ENCODE data around the gene MPRIP. TPM values are rescaled to one million over a fixed set of nuclear protein-coding genes. Genes with fewer than 3 reads are reported as not detected.
A peak's percentile ranks its signal among the peaks of the same experiment; 100 is the strongest.

MPRIP gene
- total and polyA plus RNA-seq, 12 donors: 88.5 to 234 (median 175) TPM

DNA sequence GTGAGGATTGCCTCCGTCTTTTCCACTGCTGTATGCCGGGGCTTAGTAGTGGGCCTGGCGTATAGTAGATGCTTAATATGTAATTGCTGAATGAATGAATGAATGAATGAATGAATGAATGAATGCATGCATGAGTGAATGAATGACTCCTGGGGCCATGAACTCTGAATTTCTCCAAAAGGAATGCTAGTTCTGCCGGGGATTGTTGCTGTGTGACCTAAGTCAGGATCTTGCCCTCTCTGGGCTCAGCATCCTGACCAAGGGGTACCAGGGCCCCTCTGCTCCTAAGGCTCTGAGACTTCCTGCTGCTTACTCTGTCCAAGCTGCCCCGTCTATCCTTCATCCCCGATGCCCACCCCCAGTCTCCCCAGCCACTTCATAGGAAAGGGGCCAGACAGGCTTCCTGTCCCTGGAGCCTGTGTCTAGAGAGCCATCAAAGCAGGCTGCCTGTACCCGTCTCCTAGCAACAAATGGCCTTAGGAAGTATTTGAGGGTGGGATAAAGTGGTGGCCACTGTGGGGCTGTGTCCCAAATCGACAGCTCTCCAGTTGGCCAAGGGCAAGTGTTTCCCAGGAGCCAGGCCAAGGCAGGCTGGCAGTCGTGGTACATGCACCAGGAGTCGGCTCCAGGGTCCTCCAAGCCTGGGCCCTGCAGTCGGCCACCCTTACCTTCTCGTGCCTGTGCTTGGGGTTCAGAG, 11.6 kb upstream of the MPRIP start:
- Histone ChIP-seq H3K4me3 (no peak overlapping the region), H3K27ac (no peak overlapping the region), H3K36me3 (replicated peaks in 1 of 2) (no peaks in the 10 kb centered on the region), H3K9me3 (replicated peaks in 1 of 3) (no peaks in the 10 kb centered on the region), H3K27me3 (no peaks in the 10 kb centered on the region), H3K4me1 (replicated peaks in 1 of 2) (peaks cover 0 to 3% of the 10 kb centered on the region in 2 donors)
- no peak for DNase-seq
- WGBS, 4 donors: 66 to 78% (median 73%) methylated on average over 7 to 12 of the region's 12 CpGs
- intact Hi-C loops (cut with DNase I): no loop called here
- TF ChIP-seq, protein P1, sequence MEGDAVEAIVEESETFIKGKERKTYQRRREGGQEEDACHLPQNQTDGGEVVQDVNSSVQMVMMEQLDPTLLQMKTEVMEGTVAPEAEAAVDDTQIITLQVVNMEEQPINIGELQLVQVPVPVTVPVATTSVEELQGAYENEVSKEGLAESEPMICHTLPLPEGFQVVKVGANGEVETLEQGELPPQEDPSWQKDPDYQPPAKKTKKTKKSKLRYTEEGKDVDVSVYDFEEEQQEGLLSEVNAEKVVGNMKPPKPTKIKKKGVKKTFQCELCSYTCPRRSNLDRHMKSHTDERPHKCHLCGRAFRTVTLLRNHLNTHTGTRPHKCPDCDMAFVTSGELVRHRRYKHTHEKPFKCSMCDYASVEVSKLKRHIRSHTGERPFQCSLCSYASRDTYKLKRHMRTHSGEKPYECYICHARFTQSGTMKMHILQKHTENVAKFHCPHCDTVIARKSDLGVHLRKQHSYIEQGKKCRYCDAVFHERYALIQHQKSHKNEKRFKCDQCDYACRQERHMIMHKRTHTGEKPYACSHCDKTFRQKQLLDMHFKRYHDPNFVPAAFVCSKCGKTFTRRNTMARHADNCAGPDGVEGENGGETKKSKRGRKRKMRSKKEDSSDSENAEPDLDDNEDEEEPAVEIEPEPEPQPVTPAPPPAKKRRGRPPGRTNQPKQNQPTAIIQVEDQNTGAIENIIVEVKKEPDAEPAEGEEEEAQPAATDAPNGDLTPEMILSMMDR (IDR thresholded peaks at IDR 0.05): no peak
- TF ChIP-seq POLR2A (IDR thresholded peaks at IDR 0.05): no peak

DNA sequence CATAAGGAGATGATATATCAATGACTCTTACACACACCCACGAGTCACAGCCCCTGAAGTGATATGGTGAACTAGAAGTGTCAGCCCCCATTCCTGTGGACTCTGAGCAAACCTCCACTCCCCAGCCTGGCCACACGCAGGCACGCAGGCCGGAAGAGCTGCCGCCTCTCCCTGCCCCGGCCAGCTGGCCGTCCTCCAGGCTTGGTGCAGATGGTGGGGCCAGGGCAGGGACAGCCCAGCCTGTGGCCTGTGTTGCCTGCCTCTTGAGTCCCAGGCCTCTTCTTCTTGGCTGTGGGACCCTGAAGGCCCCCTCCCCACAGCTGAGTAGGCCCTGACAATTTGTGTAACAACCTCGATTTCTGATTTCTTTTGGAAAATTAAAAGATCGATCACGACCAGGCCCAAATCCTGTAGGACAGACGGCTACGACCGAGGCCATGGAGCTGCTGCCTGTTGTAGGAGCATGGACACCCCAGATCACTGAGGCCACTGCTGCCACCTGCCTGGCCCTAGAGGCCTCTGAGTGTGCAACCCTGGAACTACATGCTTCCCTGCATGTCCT, 10.0 kb upstream of the MPRIP start:
- peak overlapping the region in 2 of 5 donors; percentile 4 to 36 for H3K27ac ChIP-seq
- intact Hi-C loops (cut with DNase I): no loop called here
- DNase-seq: peak in 5 of 7 donors; percentile 33 to 62 (median 38)
- 56 to 78% (median 71%) methylated on average over 6 to 13 of the region's 13 CpGs for WGBS, 4 donors
- no peaks in the 10 kb centered on the region for H3K9me3 ChIP-seq (replicated peaks in 1 of 3)
- no peaks in the 10 kb centered on the region for H3K36me3 ChIP-seq (replicated peaks in 1 of 2)
- H3K4me3 ChIP-seq: no peak overlapping the region
- TF ChIP-seq POLR2A (IDR thresholded peaks at IDR 0.05): no peak
- TF ChIP-seq, protein P1 (IDR thresholded peaks at IDR 0.05): peak in 1 of 6 experiments; percentile 9
- H3K4me1 ChIP-seq (replicated peaks in 1 of 2): peaks cover 0 to 3% of the 10 kb centered on the region in 2 donors
- no peaks in the 10 kb centered on the region for H3K27me3 ChIP-seq

DNA sequence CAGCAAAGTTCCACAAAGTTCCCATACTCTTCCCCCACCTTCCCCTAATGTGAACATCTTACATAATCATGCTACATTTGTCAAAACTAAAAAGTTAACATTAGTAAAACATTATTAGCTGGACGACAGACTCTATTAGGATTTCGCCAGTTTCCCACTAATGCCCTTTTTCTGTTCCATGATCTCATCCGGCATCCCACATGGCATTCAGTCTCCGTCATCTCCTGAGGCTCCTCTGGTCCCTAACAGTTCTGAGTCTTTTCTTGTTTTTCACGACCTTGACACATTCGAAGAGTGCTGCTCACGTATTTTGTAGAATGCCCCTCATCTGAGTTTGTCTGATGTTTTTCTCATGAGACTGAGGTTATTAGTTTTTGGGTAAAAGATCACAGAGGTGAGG, 8.8 kb upstream of the MPRIP start:
- no peaks in the 10 kb centered on the region for H3K36me3 ChIP-seq (replicated peaks in 1 of 2)
- H3K27me3 ChIP-seq: no peaks in the 10 kb centered on the region
- H3K4me1 ChIP-seq (replicated peaks in 1 of 2): peaks cover 0 to 3% of the 10 kb centered on the region in 2 donors
- no peak overlapping the region for H3K4me3 ChIP-seq
- 64 to 77% (median 70%) methylated on average over 7 of the region's 7 CpGs for WGBS, 4 donors
- no peaks in the 10 kb centered on the region for H3K9me3 ChIP-seq (replicated peaks in 1 of 3)
- intact Hi-C loops (cut with DNase I): no loop called here
- H3K27ac ChIP-seq: no peak overlapping the region
- TF ChIP-seq, protein P1 (IDR thresholded peaks at IDR 0.05): no peak
- TF ChIP-seq POLR2A (IDR thresholded peaks at IDR 0.05): no peak
- DNase-seq: no peak

DNA sequence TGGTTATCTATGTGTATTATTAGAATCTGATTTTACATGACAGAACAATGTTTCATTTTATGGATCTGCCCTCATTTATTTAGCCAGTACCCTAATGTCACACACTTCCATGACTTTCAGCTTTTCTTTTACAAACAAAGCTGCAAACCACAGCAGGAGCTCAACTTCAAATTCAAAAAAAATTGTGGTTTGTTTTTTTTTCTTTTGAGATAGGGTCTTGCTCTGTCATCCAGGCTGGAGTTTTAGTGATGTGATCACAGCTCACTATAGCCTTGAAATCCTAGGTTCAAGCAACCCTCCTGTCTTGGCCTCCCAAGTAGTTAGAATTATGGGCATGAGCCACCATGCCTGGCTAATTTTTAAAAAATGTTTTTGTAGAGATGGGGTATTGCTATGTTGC, 8.2 kb upstream of the MPRIP start:
- DNase-seq: no peak
- H3K9me3 ChIP-seq (replicated peaks in 1 of 3): no peaks in the 10 kb centered on the region
- H3K4me1 ChIP-seq (replicated peaks in 1 of 2): peaks cover 0 to 3% of the 10 kb centered on the region in 2 donors
- intact Hi-C loops (cut with DNase I): no loop called here
- no peak overlapping the region for H3K4me3 ChIP-seq
- no peaks in the 10 kb centered on the region for H3K36me3 ChIP-seq (replicated peaks in 1 of 2)
- H3K27me3 ChIP-seq: no peaks in the 10 kb centered on the region
- no peak overlapping the region for H3K27ac ChIP-seq
- no peak for TF ChIP-seq POLR2A (IDR thresholded peaks at IDR 0.05)
- TF ChIP-seq, protein P1 (IDR thresholded peaks at IDR 0.05): no peak
